WTC11 (cell line): ENCODE data around the gene PADI1. TPM values are rescaled to one million over a fixed set of nuclear protein-coding genes. Genes with fewer than 3 reads are reported as not detected.

Experiments used
- ATAC-seq: fragments of 200-7000 bp; cut with Tn5 transposase; 2 replicates; pipeline ENCODE4 v1.10.0; 2021; ENCODE audit warnings: mild to moderate bottlenecking, moderate library complexity
- CTCF ChIA-PET: fragments of 300-600 bp; sonication (Branson Sonifier 250); formaldehyde crosslinking; loops from one replicate; lab custom pipeline; 2021; ENCODE audit warnings: antibody characterized with exemption; lab: Charles Lee
- POLR2A ChIA-PET: fragments of 350-600 bp; sonication (Branson Sonifier 250); formaldehyde crosslinking; loops from one replicate; lab custom pipeline; 2021; ENCODE audit warnings: antibody characterized with exemption; lab: Charles Lee
- DNase-seq: peaks from one replicate; pipeline ENCODE4 v3.0.0; 2021; ENCODE audit warnings: low spot score
- H3K27ac Mint-ChIP-seq: 2 replicates; pipeline ENCODE4 v1.8.0; 2021; ENCODE audit warnings: mixed read lengths
- H3K27me3 Mint-ChIP-seq: 2 replicates; pipeline ENCODE4 v1.8.0; 2021; ENCODE audit warnings: low read depth, mild to moderate bottlenecking, moderate library complexity, mixed read lengths
- H3K36me3 Mint-ChIP-seq: 2 replicates; pipeline ENCODE4 v1.8.0; 2021; ENCODE audit warnings: mixed read lengths
- H3K4me1 Mint-ChIP-seq: 2 replicates; pipeline ENCODE4 v1.8.0; 2022; ENCODE audit warnings: mixed read lengths
- H3K4me3 Mint-ChIP-seq: 2 replicates; pipeline ENCODE4 v1.8.0; 2021; ENCODE audit warnings: mild to moderate bottlenecking, moderate library complexity, mixed read lengths
- H3K9me3 Mint-ChIP-seq: 2 replicates; pipeline ENCODE4 v1.8.0; 2021; ENCODE audit warnings: mixed read lengths
- ATF1 ChIP-seq: sonication (generic); formaldehyde crosslinking; IDR thresholded peaks from 2 replicates; pipeline ENCODE4 v1.8.1; 2023; ENCODE audit warnings: mild to moderate bottlenecking, moderate library complexity, missing genetic modification reagents
- FOXP1 ChIP-seq: sonication (generic); formaldehyde crosslinking; IDR thresholded peaks from 2 replicates; pipeline ENCODE4 v1.8.0; 2022; ENCODE audit warnings: missing genetic modification reagents, mild to moderate bottlenecking, moderate library complexity, borderline replicate concordance
- JUN ChIP-seq: sonication (generic); formaldehyde crosslinking; IDR thresholded peaks from 2 replicates; pipeline ENCODE4 v1.8.0; 2023; ENCODE audit warnings: mild to moderate bottlenecking, missing genetic modification reagents
- ZNF232 ChIP-seq: sonication (generic); formaldehyde crosslinking; IDR thresholded peaks from 2 replicates; pipeline ENCODE4 v1.8.0; 2022; ENCODE audit warnings: mild to moderate bottlenecking, missing genetic modification reagents
- ZNF396 ChIP-seq: fragments of 250-450 bp; sonication (Bioruptor Pico); IDR thresholded peaks from 2 replicates; pipeline ENCODE4 v1.8.0; 2021; ENCODE audit warnings: mild to moderate bottlenecking, moderate library complexity, borderline replicate concordance
- ZNF425 ChIP-seq: fragments of 250-450 bp; sonication (Bioruptor Pico); conservative IDR thresholded peaks from 2 replicates; pipeline ENCODE4 v1.9.0; 2021; ENCODE audit warnings: mild to moderate bottlenecking
- microRNA-seq: library from miRNA; unstranded; fragments of <30 nt; microRNA quantifications from one replicate; pipeline ENCODE4 v1.2.0, GENCODE V29; 2022; ENCODE audit warnings: borderline number of aligned reads
- total RNA-seq: library from RNA; stranded (reverse); gene quantifications from 3 replicates; pipeline ENCODE4 v1.2.3, GENCODE V29; 2021
- TF ChIP-seq, protein P1 (sequence below): sonication (generic); formaldehyde crosslinking; IDR thresholded peaks from 2 replicates; pipeline ENCODE4 v1.8.1; 2022; ENCODE audit warnings: low read depth, mild to moderate bottlenecking, moderate library complexity, missing genetic modification reagents, borderline replicate concordance
- TF ChIP-seq, protein P2 (sequence below): sonication (generic); formaldehyde crosslinking; IDR thresholded peaks from 2 replicates; pipeline ENCODE4 v1.8.1; 2023; ENCODE audit warnings: mild to moderate bottlenecking, missing genetic modification reagents, moderate library complexity

Gene PADI1
- total RNA-seq, 1 experiment from 2014 or later, result 0.15 TPM

DNA sequence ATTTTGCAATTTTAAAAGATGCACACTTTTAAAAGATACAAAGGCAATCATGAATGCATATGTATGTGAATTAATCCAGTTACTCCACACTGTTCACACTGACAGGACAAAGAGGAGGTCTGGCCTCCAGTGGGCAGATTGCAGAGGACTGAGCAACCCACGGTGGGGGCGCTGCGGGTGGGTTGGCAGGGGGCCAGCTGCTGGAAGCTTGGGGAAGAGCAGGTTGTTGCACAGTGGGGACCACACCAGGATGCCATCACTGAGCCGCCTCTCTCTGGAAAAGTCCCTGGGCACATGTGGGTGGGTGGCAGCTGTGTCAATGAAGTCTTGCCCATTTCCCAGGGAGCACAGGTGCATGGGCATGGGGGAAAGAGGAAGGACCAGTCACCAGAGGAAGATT lies 90.4 kb downstream of the PADI1 start:
- CTCF ChIA-PET, result no interaction called here
- peaks cover 3% of the 10 kb centered on the region; the same call in 1 of the 2 replicates for H3K4me1 Mint-ChIP-seq
- TF ChIP-seq ZNF232 (CRISPR knock-in tag), result no peak
- TF ChIP-seq, protein P1, sequence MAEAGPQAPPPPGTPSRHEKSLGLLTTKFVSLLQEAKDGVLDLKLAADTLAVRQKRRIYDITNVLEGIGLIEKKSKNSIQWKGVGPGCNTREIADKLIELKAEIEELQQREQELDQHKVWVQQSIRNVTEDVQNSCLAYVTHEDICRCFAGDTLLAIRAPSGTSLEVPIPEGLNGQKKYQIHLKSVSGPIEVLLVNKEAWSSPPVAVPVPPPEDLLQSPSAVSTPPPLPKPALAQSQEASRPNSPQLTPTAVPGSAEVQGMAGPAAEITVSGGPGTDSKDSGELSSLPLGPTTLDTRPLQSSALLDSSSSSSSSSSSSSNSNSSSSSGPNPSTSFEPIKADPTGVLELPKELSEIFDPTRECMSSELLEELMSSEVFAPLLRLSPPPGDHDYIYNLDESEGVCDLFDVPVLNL (CRISPR knock-in tag), result no peak
- TF ChIP-seq JUN (CRISPR knock-in tag), result no peak
- TF ChIP-seq FOXP1 (CRISPR knock-in tag), result no peak
- TF ChIP-seq, protein P2, sequence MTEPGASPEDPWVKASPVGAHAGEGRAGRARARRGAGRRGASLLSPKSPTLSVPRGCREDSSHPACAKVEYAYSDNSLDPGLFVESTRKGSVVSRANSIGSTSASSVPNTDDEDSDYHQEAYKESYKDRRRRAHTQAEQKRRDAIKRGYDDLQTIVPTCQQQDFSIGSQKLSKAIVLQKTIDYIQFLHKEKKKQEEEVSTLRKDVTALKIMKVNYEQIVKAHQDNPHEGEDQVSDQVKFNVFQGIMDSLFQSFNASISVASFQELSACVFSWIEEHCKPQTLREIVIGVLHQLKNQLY, result no peak
- TF ChIP-seq ZNF396 (CRISPR knock-in tag), result no peak
- no peak for TF ChIP-seq ATF1 (CRISPR knock-in tag)
- no peak for TF ChIP-seq ZNF425 (CRISPR knock-in tag)
- no peaks in the 10 kb centered on the region; the same call in 1 of the 2 replicates for H3K27me3 Mint-ChIP-seq
- no peak overlapping the region for H3K27ac Mint-ChIP-seq
- no peak overlapping the region for H3K4me3 Mint-ChIP-seq
- POLR2A ChIA-PET, result no interaction called here
- ATAC-seq (no peak), DNase-seq (no peak)
- H3K9me3 Mint-ChIP-seq, result peaks cover 6% of the 10 kb centered on the region; the same call in 1 of the 2 replicates
- H3K36me3 Mint-ChIP-seq, result no peaks in the 10 kb centered on the region

Small RNA genes within 50 kb of the gene (microRNA-seq; reads per million reads assigned to microRNA genes)
- gene MIR3972, result not detected

Other genes with a start within 250 kb of the PADI1 start
- 136 to 144 TPM (median 141 TPM) in 3 replicates for gene MFAP2, start 224.5 kb upstream of the PADI1 start, total RNA-seq
- gene ATP13A2, start 193.2 kb upstream of the PADI1 start, total RNA-seq, result 84.8 to 95.9 TPM (median 93.1 TPM) in 3 replicates
- 81.5 to 90.1 TPM (median 89.5 TPM) in 3 replicates for gene SDHB, start 151.1 kb upstream of the PADI1 start, total RNA-seq
- 3.8 to 5.1 TPM (median 4.4 TPM) in 3 replicates for gene PADI2, start 85.7 kb upstream of the PADI1 start, total RNA-seq
- gene PADI3, start 44.0 kb downstream of the PADI1 start, total RNA-seq, result 0.61 to 2.0 TPM (median 1.9 TPM) in 3 replicates
- 0.26 to 0.39 TPM (median 0.27 TPM) in 3 replicates for gene PADI4, start 103.1 kb downstream of the PADI1 start, total RNA-seq
- gene PADI6, start 167.1 kb downstream of the PADI1 start, total RNA-seq, result not detected in 3 replicates
- gene RCC2, start 234.5 kb downstream of the PADI1 start, total RNA-seq, result 377 to 407 TPM (median 395 TPM) in 3 replicates